ENCODE data around the gene C5orf58. TPM values are rescaled to one million over a fixed set of nuclear protein-coding genes. Genes with fewer than 3 reads are reported as not detected.
A peak's percentile ranks its signal among the peaks of the same experiment; 100 is the strongest.

Gene C5orf58
- total and polyA plus RNA-seq, 10 of the 15 experiments (the other 5 are each of a cell fraction or from before 2014, with no cell fraction given), result 0.13 to 0.27 (median 0.26) TPM; not detected in 7

- ATAC-seq, result peak; percentile 86
- ChIA-PET POLR2A (interaction anchor here (0.6 to 4.5 kb wide), 10 partner anchors 9 to 60 kb away, joined by 3 to 75 read pairs (median 5); partner anchors contain the start of gene LCP2), SMC1A (ENCODE audit: uncharacterized antibody, unreplicated experiment) (interaction anchor here (0.9 to 16.6 kb wide), 8 partner anchors 10 to 142 kb away, joined by 3 to 451 read pairs (median 12); partner anchors contain the start of gene LCP2), CTCF (interaction anchor here (0.6 to 8.1 kb wide), 16 partner anchors 9 to 132 kb away, joined by 3 to 126 read pairs (median 3); partner anchors contain the start of gene LCP2), RAD21 (ENCODE audit: unreplicated experiment) (interaction anchor here (0.8 to 8.9 kb wide), 12 partner anchors 12 to 60 kb away, joined by 3 to 182 read pairs (median 8); partner anchors contain the start of gene LCP2)
- H3K27ac ChIP-seq (ENCODE audit: control insufficient read depth, insufficient read depth), result peak overlapping the region; percentile 91
- H3K9ac ChIP-seq (ENCODE audit: control insufficient read depth, insufficient read depth, low read length), result peak overlapping the region; percentile 50; the same call in 1 of the 2 replicates
- no peaks in the 10 kb centered on the region for H4K20me1 ChIP-seq (ENCODE audit: control insufficient read depth, insufficient read depth)
- peak overlapping the region; percentile 79 for H3K4me2 ChIP-seq (ENCODE audit: control insufficient read depth, insufficient read depth)
- no peaks in the 10 kb centered on the region for H3K27me3 ChIP-seq (replicated peaks in 1 of 2; ENCODE audit: control insufficient read depth in 2 of 2, insufficient read depth in 2 of 2, low read length in 1 of 2)
- intact Hi-C loops (cut with micrococcal nuclease; ENCODE audit: unreplicated experiment) (loop anchor here (1.0 kb wide), 3 partner anchors 14 to 52 kb away; partner anchors contain the start of gene LCP2), in situ Hi-C loops (cut with MboI) (loop anchor here (5.0 kb wide), 1 partner anchor 58 kb away; no protein-coding TSS in a partner anchor)
- H3K4me1 ChIP-seq (ENCODE audit: control insufficient read depth, insufficient read depth, low read length), result peaks cover 36% of the 10 kb centered on the region
- peaks cover 2% of the 10 kb centered on the region; the same call in 1 of the 3 replicates for H3K9me3 ChIP-seq (replicated peaks; ENCODE audit: control insufficient read depth, insufficient read depth, low read length)
- peak overlapping the region; percentile 2; the same call in 1 of the 2 replicates for H3K4me3 ChIP-seq
- no peaks in the 10 kb centered on the region for H3K79me2 ChIP-seq (ENCODE audit: control insufficient read depth, insufficient read depth, low read length)
- no TSS peak for BruUV-seq (replicated peaks)
- peak; percentile 78 for DNase-seq (ENCODE audit: low read depth, low spot score)
- no peak overlapping the region for H2AFZ ChIP-seq (ENCODE audit: control insufficient read depth, low read depth, low read length)
- FAIRE-seq, result peak; percentile 89
- H3K36me3 ChIP-seq (ENCODE audit: control insufficient read depth in 2 of 2, insufficient read depth in 2 of 2, low read length in 1 of 2), result peaks cover 8 to 9% of the 10 kb centered on the region in 2 experiments; a peak in 3 of 4 replicates
- 5% methylated on average over 9 of the region's 9 CpGs for WGBS (ENCODE audit: insufficient coverage, insufficient replicate concordance, low lambda C conversion rate, missing lambda C conversion rate)
- TF ChIP-seq E2F8 (IDR thresholded peaks at IDR 0.05; ENCODE audit: low read depth, partially characterized antibody) (no peak), POLR2A (IDR thresholded peaks at IDR 0.05; ENCODE audit: low read depth, low read length) (peak; percentile 56; the same call in 1 of the 2 replicates), JUNB (IDR thresholded peaks at IDR 0.05) (no peak; the same call in 1 of the 2 replicates), SP1 (IDR thresholded peaks at IDR 0.05; ENCODE audit: low read depth, low read length) (peak; percentile 5), GABPA (IDR thresholded peaks at IDR 0.05; ENCODE audit: low read depth) (no peak), CEBPZ (IDR thresholded peaks at IDR 0.05; ENCODE audit: low read depth, low read length) (no peak), TCF7 (IDR thresholded peaks at IDR 0.05; ENCODE audit: borderline replicate concordance) (no peak), SUZ12 (IDR thresholded peaks at IDR 0.05; ENCODE audit: unreplicated experiment) (no peak), BMI1 (IDR thresholded peaks at IDR 0.05; ENCODE audit: borderline replicate concordance) (peak; percentile 55; the same call in 1 of the 2 replicates)
- TF ChIP-seq, protein P1, sequence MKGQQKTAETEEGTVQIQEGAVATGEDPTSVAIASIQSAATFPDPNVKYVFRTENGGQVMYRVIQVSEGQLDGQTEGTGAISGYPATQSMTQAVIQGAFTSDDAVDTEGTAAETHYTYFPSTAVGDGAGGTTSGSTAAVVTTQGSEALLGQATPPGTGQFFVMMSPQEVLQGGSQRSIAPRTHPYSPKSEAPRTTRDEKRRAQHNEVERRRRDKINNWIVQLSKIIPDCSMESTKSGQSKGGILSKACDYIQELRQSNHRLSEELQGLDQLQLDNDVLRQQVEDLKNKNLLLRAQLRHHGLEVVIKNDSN (IDR thresholded peaks at IDR 0.05; ENCODE audit: borderline replicate concordance, extremely low read length, insufficient read depth, low read depth, low read length), result no peak
Measured at GRCh38 chr5:170278611-170279458, 46.0 kb downstream of the C5orf58 start.

All from GM12878 (cell line).